NCI-H2107 treated with DMSO at 0.1 percent for 48 hours (cell line): ENCODE results near the gene CAMSAP1.

Experiments used
- DNase-seq: peaks from one replicate; lab custom pipeline; 2025; ENCODE audit not compliant: unreplicated experiment; lab: John Stamatoyannopoulos, UW

The CAMSAP1 gene

DNA sequence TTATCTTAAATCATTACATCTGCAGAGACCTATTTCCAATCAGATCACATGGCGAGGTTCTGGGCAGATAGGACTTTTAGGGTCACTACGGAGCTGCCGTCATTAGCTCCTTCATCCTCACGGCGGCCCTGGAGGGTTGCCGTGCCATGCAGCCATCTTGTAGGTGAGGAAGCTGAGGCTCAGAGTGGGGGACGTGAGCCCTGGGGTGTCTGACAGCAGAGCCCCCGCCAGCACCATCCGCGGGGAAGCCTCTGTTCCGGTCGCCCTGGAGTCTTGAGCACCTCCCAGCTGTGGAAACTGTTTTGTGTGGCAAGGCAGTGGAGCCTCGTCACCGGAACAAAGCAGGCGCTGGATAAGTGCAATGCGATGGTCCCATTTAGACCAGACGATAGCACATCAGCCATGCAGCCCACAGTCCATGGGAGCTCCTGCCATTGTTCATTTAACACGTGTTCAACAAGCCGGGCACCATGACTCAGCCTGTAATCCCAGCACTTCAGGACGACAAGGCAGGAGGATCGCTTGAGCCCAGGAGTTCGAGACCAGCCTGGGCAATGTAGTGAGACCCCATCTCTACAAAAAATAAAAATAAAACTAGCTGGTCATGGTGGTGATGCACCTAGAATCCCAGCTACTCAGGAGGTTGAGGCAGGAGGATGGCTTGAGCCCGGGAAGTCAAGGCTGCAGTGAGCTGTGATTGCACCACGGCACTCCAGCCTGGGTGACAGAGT is 143.5 kb downstream of the CAMSAP1 start:
- no peak for DNase-seq

- no peak for DNase-seq
Measured at GRCh38 chr9:135762921-135763320, 144.4 kb downstream of the CAMSAP1 start.

- no peak for DNase-seq
Measured at GRCh38 chr9:135761845-135762168, 145.5 kb downstream of the CAMSAP1 start.

DNA sequence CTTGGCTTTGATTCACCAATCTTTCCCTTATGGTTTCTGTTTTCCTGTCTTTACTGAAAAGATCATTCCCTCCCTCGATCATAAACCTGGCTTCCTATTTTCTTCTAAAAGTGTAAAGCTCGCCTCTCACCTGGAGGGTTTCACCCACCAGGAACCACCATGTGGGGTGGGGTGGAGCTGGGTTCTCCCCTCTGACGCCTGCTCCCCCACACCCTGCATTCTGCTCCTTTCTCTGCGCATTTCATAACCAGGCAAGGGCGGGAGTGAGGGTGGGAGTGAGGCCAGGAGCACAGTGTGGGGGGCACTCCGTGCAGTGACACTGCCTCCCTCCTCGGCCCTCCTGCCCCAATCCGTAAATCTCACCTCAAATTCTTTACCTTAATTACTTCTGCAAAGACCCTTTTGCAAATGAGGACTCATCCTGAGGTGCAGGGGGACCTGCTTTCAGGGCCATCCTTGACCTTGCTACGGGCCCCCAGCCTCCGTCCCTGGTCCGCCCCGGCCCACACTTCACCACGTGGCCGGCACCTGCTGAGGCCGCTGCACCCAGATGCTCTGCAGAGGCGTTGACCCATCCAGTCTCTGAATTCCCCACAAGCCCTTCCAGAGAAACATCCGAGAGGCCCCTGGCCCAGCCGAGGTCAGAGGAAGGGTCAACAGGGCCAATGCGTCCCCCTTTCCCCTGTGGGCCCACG is 146.0 kb downstream of the CAMSAP1 start:
- no peak for DNase-seq

DNA sequence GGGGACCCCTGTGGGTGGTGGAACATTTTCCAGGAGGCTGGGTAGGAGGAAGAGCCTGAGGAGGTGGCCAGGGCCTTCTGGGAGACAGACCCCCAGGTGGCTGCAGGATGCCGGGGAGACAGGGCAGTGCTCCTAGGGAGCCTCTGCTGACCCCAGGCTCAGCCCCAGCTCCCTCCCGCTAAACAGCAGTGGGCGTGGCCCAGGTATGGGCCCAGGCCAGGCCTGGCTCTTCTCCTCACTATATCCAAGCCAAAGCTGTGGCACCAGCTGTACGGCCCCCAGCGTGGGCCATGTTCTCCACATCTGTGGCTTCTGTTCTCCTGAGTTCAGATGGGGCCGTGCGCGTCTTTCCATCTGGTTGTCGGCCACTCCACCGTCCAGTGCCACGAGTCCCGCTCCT is 146.9 kb downstream of the CAMSAP1 start:
- DNase-seq: no peak

DNA sequence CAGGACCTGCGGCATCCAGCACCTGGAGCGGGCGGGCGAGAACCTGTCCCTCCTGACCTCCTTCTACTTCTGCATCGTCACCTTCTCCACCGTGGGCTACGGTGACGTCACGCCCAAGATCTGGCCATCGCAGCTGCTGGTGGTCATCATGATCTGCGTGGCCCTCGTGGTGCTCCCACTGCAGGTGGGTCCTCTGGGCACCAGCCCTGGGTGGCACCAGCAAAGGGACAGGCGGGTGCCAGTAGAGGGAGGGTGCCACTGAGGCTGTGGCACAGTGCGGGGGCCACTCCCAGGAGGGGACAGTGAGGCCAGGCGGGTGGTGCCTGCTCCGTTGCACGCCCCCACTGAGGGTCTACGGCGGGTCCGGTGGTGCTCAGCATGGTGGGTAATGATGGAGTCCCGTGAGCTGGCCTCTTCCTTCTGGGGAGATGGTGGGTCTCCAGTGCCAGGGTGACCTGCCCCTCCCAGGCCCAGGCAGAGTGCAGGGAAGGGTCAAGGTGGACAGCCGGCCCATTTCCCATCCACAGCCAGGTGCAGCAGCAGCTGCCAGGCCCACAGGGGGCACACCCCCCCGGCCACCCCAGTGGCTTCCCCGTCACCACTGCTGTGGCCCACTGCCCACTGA is 147.6 kb downstream of the CAMSAP1 start:
- DNase-seq: no peak

GRCh38 chr9:135758870-135759269 is 148.5 kb downstream of the CAMSAP1 start:
- no peak for DNase-seq
